HG03565 (cell line): ENCODE results near the gene NXPE2.
"Not testable (repeated sequence)": the region's sequence is repeated elsewhere in the genome, so short reads cannot be mapped to it uniquely, and the experiment has no call there.

Source experiments
- ATAC-seq: cut with Tn5 transposase; IDR thresholded peaks from one replicate; pipeline ENCODE4 v1.9.1; 2021; ENCODE audit warnings: mild to moderate bottlenecking, moderate library complexity; ENCODE audit not compliant: unreplicated experiment

Gene NXPE2

GRCh38 chr11:114678125-114679036, at the start of gene NXPE2:
TSS of gene NXPE2 (plus strand) at chr11:114678527. CDS start at chr11:114678576, 49 bp downstream.
- no peak for ATAC-seq

- ATAC-seq, result not testable (repeated sequence)
These were observed 46.8 kb upstream of the NXPE2 start for GRCh38 chr11:114631445-114631965.

GRCh38 chr11:114639440-114639839, 38.9 kb upstream of the NXPE2 start:
- not testable (repeated sequence) for ATAC-seq

- ATAC-seq, result no peak
These were observed 27.7 kb upstream of the NXPE2 start for GRCh38 chr11:114650661-114651060.

- ATAC-seq, result no peak
These were observed 27.1 kb upstream of the NXPE2 start for GRCh38 chr11:114651145-114651718.

- no peak for ATAC-seq
These were observed 25.2 kb upstream of the NXPE2 start for GRCh38 chr11:114653148-114653547.

- no peak for ATAC-seq
These were observed 13.7 kb upstream of the NXPE2 start for GRCh38 chr11:114664641-114665040.

GRCh38 chr11:114666760-114667159, 11.6 kb upstream of the NXPE2 start:
- no peak for ATAC-seq

- no peak for ATAC-seq
These were observed 10.2 kb upstream of the NXPE2 start for GRCh38 chr11:114668109-114668508.

GRCh38 chr11:114673661-114674060, 4.7 kb upstream of the NXPE2 start:
- ATAC-seq, result no peak

- no peak for ATAC-seq
These were observed 1.2 kb downstream of the NXPE2 start for GRCh38 chr11:114679505-114679904.

GRCh38 chr11:114683007-114683406, 4.7 kb downstream of the NXPE2 start:
- ATAC-seq, result no peak

GRCh38 chr11:114684636-114685035, 6.3 kb downstream of the NXPE2 start:
- ATAC-seq, result no peak

- no peak for ATAC-seq
These were observed 6.8 kb downstream of the NXPE2 start for GRCh38 chr11:114685097-114685496.

- no peak for ATAC-seq
These were observed 27.1 kb downstream of the NXPE2 start for GRCh38 chr11:114705280-114706024.

- no peak for ATAC-seq
These were observed 31.6 kb downstream of the NXPE2 start for GRCh38 chr11:114709960-114710359.

GRCh38 chr11:114713756-114714155, 35.4 kb downstream of the NXPE2 start:
- ATAC-seq, result no peak

- ATAC-seq, result no peak
These were observed 41.2 kb downstream of the NXPE2 start for GRCh38 chr11:114719562-114719961.

GRCh38 chr11:114724916-114725524, 46.7 kb downstream of the NXPE2 start:
- no peak for ATAC-seq

- ATAC-seq, result no peak
These were observed 47.3 kb downstream of the NXPE2 start for GRCh38 chr11:114725623-114726022.

- ATAC-seq, result no peak
These were observed 58.5 kb downstream of the NXPE2 start for GRCh38 chr11:114736806-114737205.
